HEK293T (cell line): ENCODE results near the gene DYRK2.

Experiments
- BHLHE40 ChIP-seq: fragments of 450-650 bp; IDR thresholded peaks from 2 replicates; pipeline ENCODE4 v1.6.1; 2016; ENCODE audit warnings: mild to moderate bottlenecking, moderate library complexity, borderline replicate concordance
- CTBP1 ChIP-seq: fragments of 450-650 bp; IDR thresholded peaks from 2 replicates; pipeline ENCODE4 v1.6.1; 2016; ENCODE audit warnings: borderline replicate concordance
- FOXA1 ChIP-seq: fragments of 450-650 bp; IDR thresholded peaks from 2 replicates; pipeline ENCODE4 v1.6.1; 2016; ENCODE audit warnings: mild to moderate bottlenecking
- FOXK2 ChIP-seq: fragments of 450-650 bp; IDR thresholded peaks from 2 replicates; pipeline ENCODE4 v1.6.1; 2016; ENCODE audit warnings: mild to moderate bottlenecking
- FOXM1 ChIP-seq: fragments of 450-650 bp; IDR thresholded peaks from 2 replicates; pipeline ENCODE4 v1.6.1; 2017; ENCODE audit warnings: mild to moderate bottlenecking, borderline replicate concordance

DNA sequence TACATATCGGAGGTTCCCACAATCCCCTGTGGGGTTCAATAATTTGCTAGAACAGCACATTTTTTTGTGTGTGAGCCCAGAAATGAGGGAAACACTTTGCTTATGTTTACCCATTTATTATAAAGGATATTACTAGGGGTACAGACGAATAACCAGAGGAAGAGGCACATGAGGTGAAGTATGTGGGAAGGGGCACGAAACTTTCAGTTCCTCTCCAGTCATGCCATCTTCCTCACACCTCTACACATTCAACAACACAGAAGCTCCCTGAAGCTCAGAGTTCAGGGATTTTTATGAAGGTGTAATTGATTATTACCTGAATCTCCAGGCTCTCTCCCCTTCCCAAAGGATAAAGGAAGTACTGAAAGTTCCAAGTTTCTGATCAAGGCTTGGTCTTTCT lies 30.2 kb upstream of the DYRK2 start:
- TF ChIP-seq FOXA1 (no peak), FOXM1 (no peak), CTBP1 (no peak), FOXK2 (no peak), BHLHE40 (no peak)
